Heart right ventricle (tissue), 16 donors: ENCODE measurements around the gene HLA-E. TPM values are rescaled to one million over a fixed set of nuclear protein-coding genes. Genes with fewer than 3 reads are reported as not detected.
"Not testable (repeated sequence)": the region's sequence is repeated elsewhere in the genome, so short reads cannot be mapped to it uniquely, and the experiment has no call there.

ENCODE experiments used
- ATAC-seq, 8 donors: fragments of 200-7000 bp; cut with Tn5 transposase; one replicate each; pipeline ENCODE4 v1.9.1; 2020; ENCODE audit warnings: mild to moderate bottlenecking in 8 of 8, moderate library complexity in 8 of 8, moderate number of reproducible peaks in 1 of 8
- DNase-seq, 2 donors: peaks; one replicate each; pipeline ENCODE4 v3.0.0-alpha.2; 2020
- H3K27ac ChIP-seq, 10 donors: fragments of 200-600 bp; sonication (generic) in 2 of 10; one replicate each; pipeline versions ENCODE4 v1.5.0 to v1.8.0; 2020 to 2022; ENCODE audit warnings: mild to moderate bottlenecking in 3 of 10
- H3K27me3 ChIP-seq, 7 donors: fragments of 200-600 bp; one replicate each; pipeline ENCODE4 v1.8.0; 2021 to 2022; ENCODE audit warnings: mild to moderate bottlenecking in 2 of 7
- H3K36me3 ChIP-seq, 9 donors: fragments of 200-600 bp; sonication (generic) in 1 of 9; one replicate each; pipeline versions ENCODE4 v1.5.0 to v1.8.0; 2020 to 2022; ENCODE audit warnings: mild to moderate bottlenecking in 2 of 9
- H3K4me1 ChIP-seq, 9 donors: fragments of 200-600 bp; sonication (generic) in 1 of 9; one replicate each; pipeline versions ENCODE4 v1.5.0 to v1.8.0; 2020 to 2022; ENCODE audit warnings: mild to moderate bottlenecking in 4 of 9
- H3K4me3 ChIP-seq, 10 donors: fragments of 200-600 bp; sonication (generic) in 2 of 10; one replicate each; pipeline versions ENCODE4 v1.5.0 to v1.8.0; 2020 to 2022; ENCODE audit warnings: mild to moderate bottlenecking in 7 of 10, moderate library complexity in 2 of 10
- H3K9me3 ChIP-seq, 11 donors: fragments of 200-600 bp in 10 of 11; sonication (generic) in 2 of 11; one replicate each; pipeline versions ENCODE4 v1.5.0 to v1.8.0; 2013 to 2022; ENCODE audit warnings: mild to moderate bottlenecking in 2 of 11, control low read depth in 1 of 11, moderate library complexity in 1 of 11
- CTCF ChIP-seq, 9 donors: fragments of 200-600 bp; sonication (generic) in 2 of 9; IDR thresholded peaks; one replicate each; pipeline versions ENCODE4 v1.5.0 to v1.8.0; 2021 to 2022; ENCODE audit warnings: antibody characterized with exemption in 9 of 9, mild to moderate bottlenecking in 5 of 9, moderate library complexity in 1 of 9
- WGBS, 2 donors: extraction: QIAGEN DNeasy Blood & Tissue Kit; methylation state at CpG; one replicate each; pipeline ENCODE4 v1.1.7; 2013; ENCODE audit warnings: inconsistent platforms in 1 of 2; 5-methylcytosine and 5-hydroxymethylcytosine counted together
- intact Hi-C, 10 donors: fragments of 100-400 bp; cut with DNase I; formaldehyde crosslinking; loops; one replicate each; pipeline versions ENCODE4 v1.11.1 to v1.14.2; 2022
- polyA plus RNA-seq, 2 donors: library from polyadenylated mRNA; stranded (reverse); fragments of 200-250 nt; gene quantifications; one replicate each; pipeline ENCODE4 v1.2.3, GENCODE V29; 2013
- total RNA-seq, 10 donors: library from RNA; stranded (reverse); fragmentation: NEBNext Ultra II Directional in 3 of 10; extraction: Animal tissue kit (Norgen Biotek cat#: 25700) in 3 of 10; gene quantifications; one replicate each; pipeline versions ENCODE4 v1.2.1 to v1.2.4, GENCODE V29; 2021 to 2023
- donor health status: Arrhythmogenic right ventricular cardiomyopathy.
- donor health status: ischemic (EF 13 %, LVEDD 7.1; RV severe dilation, severe dysfunction).
- donor health status: healthy with polysubstance abuse.
- donor health status: DM: no; HTN: yes; CAD: no.
- donor health status: DM: no; HTN: no; CAD: no.
- donor health status: ischemic (EF 25% LVEDD 6.9; RV normal size, moderate dysfunction).
- donor health status: ischemic (EF 25% LVEDD 5.7; RV mildly dilated, moderate dysfunction).
- donor health status: healthy.
- donor health status: DM: yes; HTN: yes; CAD: no.
- donor health status: Ischemic cardiomyopathy.
- donor health status: ischemic (EF 35%, LVEDD 5.7; RV mildly dilated, moderate dysfunction).
- donor health status: nonischemic (EF 11% LVEDD 7.7; RV severe dilation, severe dysfunction).
- donor health status: DM: yes; HTN: yes; CAD: no.
- donor health status: PGD.
- donor health status: ischemic (EF 29% LVEDD 5.4; RV normal size, mild dysfunction).
- donor health status: nonischemic (EF 23%, LVEDD 6.1; RV moderate dilation, normal function).

HLA-E gene
- total and polyA plus RNA-seq, 12 donors: 121 to 482 (median 164) TPM

DNA sequence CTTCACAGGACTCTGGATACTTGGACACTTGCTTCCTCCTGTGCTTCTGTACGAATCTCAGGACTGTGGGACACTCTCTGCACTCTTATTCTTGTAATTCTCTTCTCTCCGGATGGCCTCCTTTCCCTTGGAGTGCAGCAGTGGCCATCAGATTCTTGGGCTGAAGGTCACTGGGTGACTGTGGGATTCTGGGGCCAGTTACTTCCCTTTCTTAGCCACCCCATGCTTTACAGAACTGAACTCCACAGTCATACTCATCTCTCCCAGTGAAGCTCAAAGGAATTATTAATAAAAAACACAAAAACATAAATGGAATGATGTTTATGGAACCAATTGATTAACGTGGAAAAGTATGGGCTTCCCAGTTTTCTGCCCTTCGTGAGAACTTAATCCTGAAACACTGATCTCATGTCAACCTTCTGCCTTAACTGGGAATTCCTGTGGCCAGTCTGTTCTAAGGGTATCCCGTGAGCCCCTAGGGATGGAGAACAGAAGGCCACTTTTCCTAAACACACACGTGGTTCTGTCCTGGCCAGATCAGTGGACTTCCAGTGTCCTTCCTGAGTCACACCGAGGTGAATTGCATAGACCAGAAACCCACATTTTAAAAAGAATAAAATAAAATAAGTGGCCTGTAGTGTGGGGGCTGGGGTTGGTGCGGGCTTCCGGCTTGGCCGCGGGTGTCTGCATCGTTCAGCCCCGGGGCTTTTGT lies 23.6 kb upstream of the HLA-E start:
- TF ChIP-seq CTCF (IDR thresholded peaks at IDR 0.05): no peak
- ATAC-seq (peak in 5 of 8 donors; percentile 9 to 13 (median 12)), DNase-seq (no peak)
- Histone ChIP-seq H3K4me3 (peak overlapping the region; percentile 36 to 60 (median 52)), H3K27ac (no peak overlapping the region), H3K9me3 (no peaks in the 10 kb centered on the region), H3K36me3 (no peaks in the 10 kb centered on the region), H3K27me3 (peaks cover 26 to 100% (median 97%) of the 10 kb centered on the region in 7 donors), H3K4me1 (peaks cover 5 to 36% (median 28%) of the 10 kb centered on the region in 9 donors)
- intact Hi-C loops: no loop called here
- WGBS, 2 donors: 13% methylated on average over 13 of the region's 13 CpGs

DNA sequence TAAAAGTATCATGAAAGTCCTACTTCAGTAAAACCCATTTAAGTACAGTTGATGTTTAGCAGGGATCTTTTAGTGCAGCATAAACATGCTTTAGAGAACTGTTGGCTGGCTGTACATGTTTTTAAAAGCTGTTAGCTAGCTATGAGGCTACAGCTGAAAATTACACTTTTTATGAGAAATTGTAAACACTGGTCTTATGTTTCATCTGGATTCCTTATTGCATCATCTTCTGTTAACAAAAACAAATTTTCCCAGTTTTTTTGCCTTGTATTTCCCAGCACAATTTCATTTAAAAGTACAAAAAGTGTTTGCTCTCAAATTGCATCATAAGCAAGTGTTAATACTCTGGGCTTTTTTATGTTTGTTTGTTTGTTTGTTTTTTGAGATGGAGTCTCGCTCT lies 18.3 kb upstream of the HLA-E start:
- no peak for TF ChIP-seq CTCF (IDR thresholded peaks at IDR 0.05)
- no peak for ATAC-seq
- Histone ChIP-seq H3K27me3 (peaks cover 0 to 88% (median 75%) of the 10 kb centered on the region in 7 donors), H3K4me3 (no peak overlapping the region), H3K9me3 (no peaks in the 10 kb centered on the region), H3K27ac (no peak overlapping the region), H3K4me1 (peaks cover 5 to 13% (median 12%) of the 10 kb centered on the region in 9 donors), H3K36me3 (no peaks in the 10 kb centered on the region)
- no peak for DNase-seq
- WGBS, 2 donors: 93 to 95% methylated on average over 1 of the region's 1 CpG
- intact Hi-C loops: no loop called here

- H3K4me1 ChIP-seq, DNase-seq, intact Hi-C loops, H3K4me3 ChIP-seq, ATAC-seq, H3K36me3 ChIP-seq, H3K9me3 ChIP-seq, H3K27ac ChIP-seq: not testable (repeated sequence)
- 85 to 89% methylated on average over 10 to 13 of the region's 26 CpGs for WGBS, 2 donors
- peaks cover 0 to 88% (median 75%) of the 10 kb centered on the region in 7 donors for H3K27me3 ChIP-seq
These were observed 14.2 kb upstream of the HLA-E start for GRCh38 chr6:30475116-30475515.

DNA sequence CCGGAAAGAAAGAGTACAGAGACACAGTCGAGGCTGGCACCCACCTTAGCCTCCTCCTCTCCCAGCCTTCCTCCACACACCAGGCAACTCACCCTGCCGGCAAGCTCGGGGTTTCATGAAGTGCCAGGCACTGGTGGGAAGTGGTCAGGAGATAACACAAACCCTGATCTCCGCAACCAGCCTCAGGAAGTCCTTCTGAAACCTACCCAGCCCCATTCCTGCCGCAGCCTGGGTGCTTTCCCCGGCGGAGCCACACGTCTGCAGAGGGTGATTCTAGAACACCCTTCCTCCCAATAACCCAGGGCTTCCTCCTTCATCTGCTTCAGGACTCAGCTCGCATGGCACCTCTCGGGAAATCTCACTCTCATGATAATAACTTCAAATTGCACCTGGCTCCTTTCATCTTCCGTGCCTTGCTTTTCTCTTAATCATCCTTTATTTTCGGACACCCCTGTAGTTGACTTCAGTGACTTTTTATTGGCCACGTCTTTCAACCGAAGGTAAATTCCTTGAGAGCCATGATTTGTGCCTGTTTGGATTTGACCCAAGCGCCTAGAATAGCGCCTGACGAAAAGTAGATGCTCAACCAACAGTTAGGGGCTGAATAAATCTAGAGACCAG lies 8.7 kb upstream of the HLA-E start:
- Histone ChIP-seq H3K9me3 (no peaks in the 10 kb centered on the region), H3K36me3 (no peaks in the 10 kb centered on the region), H3K27me3 (peaks cover 10 to 73% (median 69%) of the 10 kb centered on the region in 7 donors), H3K4me3 (no peak overlapping the region), H3K4me1 (peaks cover 0 to 21% (median 5%) of the 10 kb centered on the region in 9 donors), H3K27ac (no peak overlapping the region)
- TF ChIP-seq CTCF (IDR thresholded peaks at IDR 0.05): no peak
- DNase-seq (no peak), ATAC-seq (no peak)
- whole genome bisulfite sequencing, 2 donors: 17 to 18% methylated on average over 18 of the region's 18 CpGs
- intact Hi-C loops: loop anchor here in 9 of 10 donors (5.0 to 10.0 kb wide), 10 partner anchors 52 to 247 kb away; partner anchors contain the start of genes DHX16 (in 5 of the 9) and TUBB (in 1 of the 9)
